OCI-LY1 (cell line): ENCODE results near the gene TNFAIP8.

Experiments used
- CTCF ChIP-seq: fragments of 200-600 bp; sonication (generic), shearing (Covaris generic); IDR thresholded peaks from 2 replicates; pipeline ENCODE4 v1.5.1; 2017; ENCODE audit warnings: mild to moderate bottlenecking, antibody characterized with exemption, low read length, moderate library complexity, mixed read lengths
- EZH2 ChIP-seq: fragments of 200-600 bp; sonication (generic), shearing (Covaris generic); IDR thresholded peaks from 2 replicates; pipeline ENCODE4 v1.8.0; 2017; ENCODE audit warnings: borderline replicate concordance, mixed run types, mild to moderate bottlenecking, antibody characterized with exemption, low read length, moderate library complexity, mixed read lengths

- TF ChIP-seq EZH2, result no peak
- TF ChIP-seq CTCF, result no peak
Measured at GRCh38 chr5:119400245-119400644, 44.4 kb downstream of the TNFAIP8 start.
